Measurements from ENCODE around the gene RCVRN.

The RCVRN gene

GRCh38 chr17:9905078-9905415 lies at the start of gene RCVRN:
Gene RCVRN (minus strand): TSS chr17:9905271. CDS start chr17:9905180, 91 bp downstream.
- H3K4me3 Mint-ChIP-seq, result no peak within 1 kb of the TSS
- H3K9me3 Mint-ChIP-seq, result no peaks in the 10 kb centered on the region
- no peaks in the 10 kb centered on the region for H3K27me3 Mint-ChIP-seq (ENCODE audit: low read depth)
- no peak within 1 kb of the TSS for H3K27ac Mint-ChIP-seq
- no peaks in the 10 kb centered on the region for H3K36me3 Mint-ChIP-seq (ENCODE audit: low read depth)
- H3K4me1 Mint-ChIP-seq (ENCODE audit: low read depth), result no peaks in the 10 kb centered on the region

- Mint-ChIP-seq H3K9me3 (no peaks in the 10 kb centered on the region), H3K27ac (no peak overlapping the region), H3K36me3 (ENCODE audit: low read depth) (no peaks in the 10 kb centered on the region), H3K4me3 (no peak overlapping the region), H3K27me3 (ENCODE audit: low read depth) (no peaks in the 10 kb centered on the region), H3K4me1 (ENCODE audit: low read depth) (no peaks in the 10 kb centered on the region)
These were observed 48.4 kb upstream of the RCVRN start for GRCh38 chr17:9953492-9953891.

GRCh38 chr17:9951803-9952202 lies 46.7 kb upstream of the RCVRN start:
- H3K27me3 Mint-ChIP-seq (ENCODE audit: low read depth), result no peaks in the 10 kb centered on the region
- no peak overlapping the region for H3K4me3 Mint-ChIP-seq
- no peaks in the 10 kb centered on the region for H3K36me3 Mint-ChIP-seq (ENCODE audit: low read depth)
- no peak overlapping the region for H3K27ac Mint-ChIP-seq
- H3K9me3 Mint-ChIP-seq, result no peaks in the 10 kb centered on the region
- no peaks in the 10 kb centered on the region for H3K4me1 Mint-ChIP-seq (ENCODE audit: low read depth)

GRCh38 chr17:9948928-9949327 lies 43.9 kb upstream of the RCVRN start:
- Mint-ChIP-seq H3K4me1 (ENCODE audit: low read depth) (no peaks in the 10 kb centered on the region), H3K36me3 (ENCODE audit: low read depth) (no peaks in the 10 kb centered on the region), H3K4me3 (no peak overlapping the region), H3K27ac (no peak overlapping the region), H3K9me3 (no peaks in the 10 kb centered on the region), H3K27me3 (ENCODE audit: low read depth) (no peaks in the 10 kb centered on the region)

- H3K9me3 Mint-ChIP-seq, result no peaks in the 10 kb centered on the region
- H3K27me3 Mint-ChIP-seq (ENCODE audit: low read depth), result no peaks in the 10 kb centered on the region
- no peak overlapping the region for H3K4me3 Mint-ChIP-seq
- H3K27ac Mint-ChIP-seq, result no peak overlapping the region
- H3K4me1 Mint-ChIP-seq (ENCODE audit: low read depth), result no peaks in the 10 kb centered on the region
- H3K36me3 Mint-ChIP-seq (ENCODE audit: low read depth), result no peaks in the 10 kb centered on the region
These were observed 39.6 kb upstream of the RCVRN start for GRCh38 chr17:9944704-9945103.

DNA sequence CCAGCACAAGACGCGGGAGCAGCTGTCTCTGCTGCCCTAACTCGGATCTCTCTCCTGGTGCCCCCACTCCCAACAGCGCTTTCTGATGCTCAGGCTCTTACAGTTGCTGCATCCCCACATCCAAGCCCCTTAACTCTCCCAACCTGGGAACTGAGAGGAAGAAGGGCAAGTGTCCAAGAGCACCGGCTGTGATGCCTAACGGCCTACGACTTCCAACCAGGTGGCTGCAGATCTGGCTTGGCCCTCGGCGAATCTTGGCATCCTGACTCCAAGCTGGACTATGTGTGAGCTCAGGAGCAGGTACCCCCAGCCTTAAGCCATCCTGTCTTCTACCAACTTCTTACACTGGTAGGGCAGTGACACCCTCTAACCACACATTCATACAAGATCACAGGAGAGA lies 38.3 kb upstream of the RCVRN start:
- no peaks in the 10 kb centered on the region for H3K9me3 Mint-ChIP-seq
- no peak overlapping the region for H3K4me3 Mint-ChIP-seq
- no peaks in the 10 kb centered on the region for H3K36me3 Mint-ChIP-seq (ENCODE audit: low read depth)
- H3K27ac Mint-ChIP-seq, result no peak overlapping the region
- no peaks in the 10 kb centered on the region for H3K4me1 Mint-ChIP-seq (ENCODE audit: low read depth)
- H3K27me3 Mint-ChIP-seq (ENCODE audit: low read depth), result no peaks in the 10 kb centered on the region

GRCh38 chr17:9942885-9943284 lies 37.8 kb upstream of the RCVRN start:
- Mint-ChIP-seq H3K36me3 (ENCODE audit: low read depth) (no peaks in the 10 kb centered on the region), H3K27me3 (ENCODE audit: low read depth) (no peaks in the 10 kb centered on the region), H3K4me3 (no peak overlapping the region), H3K9me3 (no peaks in the 10 kb centered on the region), H3K27ac (no peak overlapping the region), H3K4me1 (ENCODE audit: low read depth) (no peaks in the 10 kb centered on the region)

DNA sequence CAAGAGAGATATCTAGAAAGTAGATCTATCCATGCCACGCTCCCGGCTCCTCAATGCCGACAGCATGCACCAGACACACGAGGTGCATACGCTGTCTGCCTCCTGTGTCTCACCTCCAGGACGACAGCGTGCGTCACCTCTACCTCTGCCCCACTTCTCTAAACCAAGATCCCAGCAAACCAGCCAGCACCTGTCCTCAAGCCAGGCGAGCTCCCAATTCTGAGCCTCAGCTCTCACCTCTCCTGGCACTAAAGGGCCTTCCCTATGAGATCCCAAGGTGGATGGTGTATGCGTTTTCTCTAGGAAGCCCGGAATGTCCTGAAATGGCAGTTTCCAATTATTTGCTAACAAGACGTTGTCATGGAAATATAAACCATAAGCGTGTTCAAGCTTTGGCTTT lies 36.2 kb upstream of the RCVRN start:
- Mint-ChIP-seq H3K27ac (no peak overlapping the region), H3K36me3 (ENCODE audit: low read depth) (no peaks in the 10 kb centered on the region), H3K4me3 (no peak overlapping the region), H3K4me1 (ENCODE audit: low read depth) (no peaks in the 10 kb centered on the region), H3K9me3 (no peaks in the 10 kb centered on the region), H3K27me3 (ENCODE audit: low read depth) (no peaks in the 10 kb centered on the region)

DNA sequence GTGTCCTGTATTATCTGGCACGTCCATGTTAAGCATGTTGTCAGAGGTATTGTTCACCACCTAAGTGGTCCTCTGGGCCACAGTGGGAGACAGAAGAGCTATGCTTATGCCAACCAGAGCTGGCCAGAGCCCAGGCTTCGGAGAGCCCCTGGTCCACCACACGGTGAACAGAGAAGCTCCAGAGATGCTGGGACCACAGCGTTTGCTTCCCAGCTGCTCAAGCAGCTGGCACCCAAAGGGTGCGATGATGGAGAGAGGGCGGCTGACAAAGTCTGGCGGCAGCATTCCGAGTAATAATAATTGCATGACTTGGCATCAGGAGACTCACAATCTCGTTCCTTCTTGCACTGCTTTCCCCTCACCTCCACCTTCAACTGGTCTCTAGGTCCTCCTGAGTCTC lies 35.8 kb upstream of the RCVRN start:
- H3K27ac Mint-ChIP-seq, result no peak overlapping the region
- H3K36me3 Mint-ChIP-seq (ENCODE audit: low read depth), result no peaks in the 10 kb centered on the region
- H3K27me3 Mint-ChIP-seq (ENCODE audit: low read depth), result no peaks in the 10 kb centered on the region
- H3K9me3 Mint-ChIP-seq, result no peaks in the 10 kb centered on the region
- no peaks in the 10 kb centered on the region for H3K4me1 Mint-ChIP-seq (ENCODE audit: low read depth)
- H3K4me3 Mint-ChIP-seq, result no peak overlapping the region

GRCh38 chr17:9938764-9939163 lies 33.7 kb upstream of the RCVRN start:
- H3K27me3 Mint-ChIP-seq (ENCODE audit: low read depth), result no peaks in the 10 kb centered on the region
- no peak overlapping the region for H3K27ac Mint-ChIP-seq
- no peaks in the 10 kb centered on the region for H3K4me1 Mint-ChIP-seq (ENCODE audit: low read depth)
- no peaks in the 10 kb centered on the region for H3K9me3 Mint-ChIP-seq
- no peaks in the 10 kb centered on the region for H3K36me3 Mint-ChIP-seq (ENCODE audit: low read depth)
- no peak overlapping the region for H3K4me3 Mint-ChIP-seq

- no peaks in the 10 kb centered on the region for H3K27me3 Mint-ChIP-seq (ENCODE audit: low read depth)
- H3K4me1 Mint-ChIP-seq (ENCODE audit: low read depth), result no peaks in the 10 kb centered on the region
- no peaks in the 10 kb centered on the region for H3K9me3 Mint-ChIP-seq
- H3K27ac Mint-ChIP-seq, result no peak overlapping the region
- no peak overlapping the region for H3K4me3 Mint-ChIP-seq
- H3K36me3 Mint-ChIP-seq (ENCODE audit: low read depth), result no peaks in the 10 kb centered on the region
These were observed 32.8 kb upstream of the RCVRN start for GRCh38 chr17:9937901-9938300.

DNA sequence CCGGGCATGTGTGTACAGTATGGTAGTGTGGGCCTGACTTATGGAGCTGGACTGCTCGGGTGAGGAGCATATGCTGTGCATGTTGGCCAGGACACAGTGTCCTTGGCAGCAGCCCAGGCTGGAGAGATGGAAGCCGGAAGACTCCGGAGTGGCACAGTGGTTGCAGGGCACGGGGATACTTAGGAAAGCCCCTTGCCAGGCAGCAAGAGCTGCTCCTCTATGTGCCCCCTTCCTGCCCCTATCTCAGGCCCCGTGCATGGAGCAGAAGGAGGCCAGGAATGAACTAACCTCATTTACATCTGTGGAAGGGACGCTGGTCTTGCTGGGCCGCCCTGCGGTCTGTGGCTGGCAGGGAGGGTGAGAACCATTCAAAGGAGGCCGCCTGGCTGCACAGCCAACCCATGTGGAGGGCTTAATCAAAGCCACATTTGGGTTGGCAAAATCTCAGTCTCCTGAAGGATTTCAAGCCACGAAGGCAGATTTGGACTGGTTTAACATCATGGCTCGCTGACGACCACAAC lies 32.2 kb upstream of the RCVRN start:
- no peaks in the 10 kb centered on the region for H3K36me3 Mint-ChIP-seq (ENCODE audit: low read depth)
- no peaks in the 10 kb centered on the region for H3K9me3 Mint-ChIP-seq
- no peak overlapping the region for H3K4me3 Mint-ChIP-seq
- no peak overlapping the region for H3K27ac Mint-ChIP-seq
- H3K27me3 Mint-ChIP-seq (ENCODE audit: low read depth), result no peaks in the 10 kb centered on the region
- no peaks in the 10 kb centered on the region for H3K4me1 Mint-ChIP-seq (ENCODE audit: low read depth)

GRCh38 chr17:9936095-9936494 lies 31.0 kb upstream of the RCVRN start:
- Mint-ChIP-seq H3K4me3 (no peak overlapping the region), H3K27ac (no peak overlapping the region), H3K36me3 (ENCODE audit: low read depth) (no peaks in the 10 kb centered on the region), H3K4me1 (ENCODE audit: low read depth) (no peaks in the 10 kb centered on the region), H3K9me3 (no peaks in the 10 kb centered on the region), H3K27me3 (ENCODE audit: low read depth) (no peaks in the 10 kb centered on the region)

DNA sequence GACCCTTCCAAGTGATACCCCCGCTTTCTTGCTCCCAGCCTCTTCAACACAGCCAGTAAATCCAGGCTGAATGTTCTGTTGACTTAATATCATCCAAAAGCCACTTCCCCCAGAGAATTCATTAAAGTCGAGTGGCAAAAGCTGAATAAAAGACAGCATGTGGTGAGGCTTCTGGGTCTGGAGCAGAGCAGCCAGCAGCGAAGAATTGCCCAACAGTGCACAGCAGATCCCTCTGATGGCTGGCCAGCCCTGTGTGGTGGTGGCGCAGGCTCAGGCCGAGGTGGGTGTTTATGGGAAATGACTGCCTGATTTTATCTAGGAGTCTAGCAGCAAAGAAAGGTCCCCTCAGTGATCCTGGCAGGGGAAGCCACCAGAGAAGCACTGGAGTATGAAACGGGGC lies 30.3 kb upstream of the RCVRN start:
- Mint-ChIP-seq H3K27ac (no peak overlapping the region), H3K9me3 (no peaks in the 10 kb centered on the region), H3K4me3 (no peak overlapping the region), H3K4me1 (ENCODE audit: low read depth) (no peaks in the 10 kb centered on the region), H3K36me3 (ENCODE audit: low read depth) (no peaks in the 10 kb centered on the region), H3K27me3 (ENCODE audit: low read depth) (no peaks in the 10 kb centered on the region)

DNA sequence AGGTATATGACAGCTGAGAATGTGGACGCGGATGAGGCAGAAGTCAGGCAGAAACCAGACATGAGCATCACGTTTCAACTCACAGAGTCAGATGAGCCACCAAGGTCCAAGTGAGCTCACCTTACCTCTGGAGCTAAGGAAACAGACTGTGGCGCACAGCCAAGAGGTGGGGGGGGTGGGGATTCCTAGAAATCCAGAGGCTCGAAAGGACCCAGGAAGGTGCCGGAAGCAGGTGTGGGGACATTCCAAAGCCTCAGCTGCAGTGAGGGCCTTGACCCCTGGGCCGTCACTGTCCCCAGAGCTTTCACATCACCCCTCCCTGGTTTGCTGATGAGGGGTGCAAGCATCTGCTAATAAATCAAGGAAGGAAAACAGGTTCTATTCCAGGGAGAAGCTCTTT lies 29.3 kb upstream of the RCVRN start:
- Mint-ChIP-seq H3K36me3 (ENCODE audit: low read depth) (no peaks in the 10 kb centered on the region), H3K4me3 (no peak overlapping the region), H3K9me3 (no peaks in the 10 kb centered on the region), H3K27ac (no peak overlapping the region), H3K4me1 (ENCODE audit: low read depth) (no peaks in the 10 kb centered on the region), H3K27me3 (ENCODE audit: low read depth) (no peaks in the 10 kb centered on the region)

GRCh38 chr17:9932491-9932890 lies 27.4 kb upstream of the RCVRN start:
- Mint-ChIP-seq H3K27me3 (ENCODE audit: low read depth) (no peaks in the 10 kb centered on the region), H3K9me3 (no peaks in the 10 kb centered on the region), H3K27ac (no peak overlapping the region), H3K36me3 (ENCODE audit: low read depth) (no peaks in the 10 kb centered on the region), H3K4me3 (no peak overlapping the region), H3K4me1 (ENCODE audit: low read depth) (no peaks in the 10 kb centered on the region)
